Activated CD8-positive, alpha-beta memory T cell treated with anti-CD3 and anti-CD28 coated beads, Interleukin-2, amount 10 ng/mL, durations not matched to agents 7 days and 5 days (primary cell): ENCODE results near the gene PTMS. TPM values are rescaled to one million over a fixed set of nuclear protein-coding genes. Genes with fewer than 3 reads are reported as not detected.
A peak's percentile ranks its signal among the peaks of the same experiment; 100 is the strongest.

Experiments used
- ATAC-seq: fragments of 150-1000 bp; cut with Tn5 transposase; one replicate; pipeline ENCODE4 v1.10.0; 2021; ENCODE audit warnings: moderate library complexity
- CTCF ChIA-PET: fragments of 350-600 bp; sonication (Branson Sonifier 250); formaldehyde crosslinking; loops from one replicate; lab custom pipeline; 2021; ENCODE audit warnings: antibody characterized with exemption; lab: Charles Lee
- DNase-seq: peaks from one replicate; pipeline ENCODE4 v3.0.0-alpha.2; 2020
- H3K27ac Mint-ChIP-seq: one replicate; pipeline ENCODE4 v1.8.0; 2021; ENCODE audit warnings: mild to moderate bottlenecking, mixed read lengths
- H3K27me3 Mint-ChIP-seq: one replicate; pipeline ENCODE4 v1.8.0; 2021; ENCODE audit warnings: mixed read lengths
- H3K36me3 Mint-ChIP-seq: one replicate; pipeline ENCODE4 v1.8.0; 2021; ENCODE audit warnings: mild to moderate bottlenecking, mixed read lengths
- H3K4me1 Mint-ChIP-seq: one replicate; pipeline ENCODE4 v1.8.0; 2021; ENCODE audit warnings: mixed read lengths
- H3K4me3 Mint-ChIP-seq: one replicate; pipeline ENCODE4 v1.8.0; 2021; ENCODE audit warnings: mild to moderate bottlenecking, moderate library complexity, mixed read lengths
- H3K9me3 Mint-ChIP-seq: one replicate; pipeline ENCODE4 v1.8.0; 2022; ENCODE audit warnings: low read depth, mixed read lengths
- total RNA-seq, 2 experiments: library from RNA; stranded (reverse); gene quantifications; one replicate each; pipeline ENCODE4 v1.2.3, GENCODE V29; 2021

Gene PTMS
- total RNA-seq, 2 experiments from 2014 or later = 131 to 142 TPM

GRCh38 chr12:6757028-6757690 lies 9.0 kb upstream of the PTMS start:
- H3K27me3 Mint-ChIP-seq = peaks cover 9% of the 10 kb centered on the region
- H3K27ac Mint-ChIP-seq = no peak overlapping the region
- H3K36me3 Mint-ChIP-seq = no peaks in the 10 kb centered on the region
- DNase-seq (no peak), ATAC-seq (no peak)
- H3K4me1 Mint-ChIP-seq = peaks cover 20% of the 10 kb centered on the region
- H3K4me3 Mint-ChIP-seq = no peak overlapping the region
- no peaks in the 10 kb centered on the region for H3K9me3 Mint-ChIP-seq
- CTCF ChIA-PET = interaction anchor here (1.6 to 9.9 kb wide), 6 partner anchors 9 to 134 kb away, joined by 3 to 120 read pairs (median 53); partner anchors contain the start of genes GPR162, P3H3 and PTMS

- Mint-ChIP-seq H3K27me3 (peaks cover 18% of the 10 kb centered on the region), H3K36me3 (no peaks in the 10 kb centered on the region), H3K4me1 (peaks cover 18% of the 10 kb centered on the region), H3K9me3 (no peaks in the 10 kb centered on the region), H3K4me3 (no peak overlapping the region), H3K27ac (no peak overlapping the region)
- DNase-seq (no peak), ATAC-seq (no peak)
- CTCF ChIA-PET = interaction anchor here (1.6 to 9.9 kb wide), 6 partner anchors 8 to 133 kb away, joined by 3 to 120 read pairs (median 4); partner anchors contain the start of genes GPR162, P3H3 and PTMS
These were observed 7.6 kb upstream of the PTMS start for GRCh38 chr12:6758506-6759095.

GRCh38 chr12:6759741-6760140 lies 6.4 kb upstream of the PTMS start:
- DNase-seq (no peak), ATAC-seq (no peak)
- H3K4me3 Mint-ChIP-seq = no peak overlapping the region
- no peaks in the 10 kb centered on the region for H3K36me3 Mint-ChIP-seq
- H3K4me1 Mint-ChIP-seq = peaks cover 25% of the 10 kb centered on the region
- CTCF ChIA-PET = interaction anchor here (0.8 to 9.9 kb wide), 9 partner anchors 10 to 76 kb away, joined by 3 to 120 read pairs (median 3); partner anchors contain the start of genes GPR162 and P3H3
- H3K9me3 Mint-ChIP-seq = no peaks in the 10 kb centered on the region
- peaks cover 22% of the 10 kb centered on the region for H3K27me3 Mint-ChIP-seq
- H3K27ac Mint-ChIP-seq = no peak overlapping the region

GRCh38 chr12:6763380-6763779 lies 2.8 kb upstream of the PTMS start:
- Mint-ChIP-seq H3K4me1 (peaks cover 40% of the 10 kb centered on the region), H3K27ac (no peak overlapping the region), H3K27me3 (peaks cover 30% of the 10 kb centered on the region), H3K9me3 (no peaks in the 10 kb centered on the region), H3K36me3 (peaks cover 4% of the 10 kb centered on the region), H3K4me3 (no peak overlapping the region)
- DNase-seq = no peak
- CTCF ChIA-PET = interaction anchor here (1.2 to 3.2 kb wide), 4 partner anchors 10 to 17 kb away, joined by 6 to 29 read pairs (median 8); partner anchors contain the start of gene MLF2
- no peak for ATAC-seq

GRCh38 chr12:6764011-6764828 lies 1.9 kb upstream of the PTMS start:
- Mint-ChIP-seq H3K36me3 (peaks cover 4% of the 10 kb centered on the region), H3K9me3 (no peaks in the 10 kb centered on the region), H3K4me1 (peaks cover 40% of the 10 kb centered on the region), H3K27me3 (peaks cover 30% of the 10 kb centered on the region), H3K4me3 (peak overlapping the region; percentile 62), H3K27ac (peak overlapping the region; percentile 39)
- CTCF ChIA-PET = interaction anchor here (1.2 to 6.5 kb wide), 5 partner anchors 10 to 15 kb away, joined by 6 to 108 read pairs (median 29); partner anchors contain the start of gene MLF2
- DNase-seq (peak; percentile 87), ATAC-seq (peak; percentile 82)

- H3K4me1 Mint-ChIP-seq = peaks cover 43% of the 10 kb centered on the region
These were observed 1.0 kb upstream of the PTMS start for GRCh38 chr12:6765048-6765633.

GRCh38 chr12:6766651-6767349 lies 637 bp downstream of the PTMS start:
- peak; percentile 69 for ATAC-seq
- CTCF ChIA-PET = interaction anchor here (0.6 to 6.5 kb wide), 33 partner anchors 9 to 346 kb away, joined by 3 to 108 read pairs (median 4); partner anchors contain the start of genes CDCA3, COPS7A, GPR162 and LPAR5
- DNase-seq = peak; percentile 73
- H3K27me3 Mint-ChIP-seq = peaks cover 26% of the 10 kb centered on the region
- H3K27ac Mint-ChIP-seq = peak overlapping the region; percentile 73
- peak overlapping the region; percentile 77 for H3K4me3 Mint-ChIP-seq
- H3K4me1 Mint-ChIP-seq = peaks cover 53% of the 10 kb centered on the region
- H3K9me3 Mint-ChIP-seq = no peaks in the 10 kb centered on the region
- peaks cover 7% of the 10 kb centered on the region for H3K36me3 Mint-ChIP-seq

More at GRCh38 chr12:6765048-6765633, 1.0 kb upstream of the PTMS start:
- peak overlapping the region; percentile 38 for H3K27ac Mint-ChIP-seq
- CTCF ChIA-PET = interaction anchor here (1.0 to 6.5 kb wide), 5 partner anchors 11 to 348 kb away, joined by 3 to 108 read pairs (median 5); partner anchors contain the start of gene MLF2
- ATAC-seq (no peak), DNase-seq (no peak)
- peak overlapping the region; percentile 71 for H3K4me3 Mint-ChIP-seq
- peaks cover 26% of the 10 kb centered on the region for H3K27me3 Mint-ChIP-seq
- H3K9me3 Mint-ChIP-seq = no peaks in the 10 kb centered on the region
- H3K36me3 Mint-ChIP-seq = peaks cover 4% of the 10 kb centered on the region

- ATAC-seq = no peak
- Mint-ChIP-seq H3K9me3 (no peaks in the 10 kb centered on the region), H3K27ac (peak overlapping the region; percentile 73), H3K4me1 (peaks cover 56% of the 10 kb centered on the region), H3K27me3 (peaks cover 19% of the 10 kb centered on the region), H3K4me3 (peak overlapping the region; percentile 77), H3K36me3 (peaks cover 8% of the 10 kb centered on the region)
- no peak for DNase-seq
- CTCF ChIA-PET = interaction anchor here (0.8 to 6.5 kb wide), 27 partner anchors 9 to 235 kb away, joined by 3 to 108 read pairs (median 5); partner anchors contain the start of genes CDCA3, COPS7A, GPR162 and LPAR5
These were observed 1.5 kb downstream of the PTMS start for GRCh38 chr12:6767353-6768319.

- Mint-ChIP-seq H3K4me3 (peak overlapping the region; percentile 77), H3K27me3 (peaks cover 15% of the 10 kb centered on the region), H3K27ac (no peak overlapping the region), H3K4me1 (peaks cover 56% of the 10 kb centered on the region), H3K36me3 (peaks cover 11% of the 10 kb centered on the region), H3K9me3 (no peaks in the 10 kb centered on the region)
- DNase-seq (no peak), ATAC-seq (no peak)
- CTCF ChIA-PET = interaction anchor here (4.8 to 6.5 kb wide), 2 partner anchors 11 to 15 kb away, joined by 90 to 108 read pairs; partner anchors contain the start of gene MLF2
These were observed 2.3 kb downstream of the PTMS start for GRCh38 chr12:6768437-6768914.

GRCh38 chr12:6768990-6769389 lies 2.8 kb downstream of the PTMS start:
- Mint-ChIP-seq H3K27me3 (peaks cover 14% of the 10 kb centered on the region), H3K27ac (no peak overlapping the region), H3K36me3 (peaks cover 13% of the 10 kb centered on the region), H3K4me1 (peaks cover 52% of the 10 kb centered on the region), H3K9me3 (no peaks in the 10 kb centered on the region), H3K4me3 (peak overlapping the region; percentile 77)
- CTCF ChIA-PET = interaction anchor here (0.6 to 6.5 kb wide), 4 partner anchors 10 to 56 kb away, joined by 3 to 108 read pairs (median 46); partner anchors contain the start of gene MLF2
- ATAC-seq = no peak
- DNase-seq = no peak

GRCh38 chr12:6769666-6770065 lies 3.5 kb downstream of the PTMS start:
- Mint-ChIP-seq H3K27ac (peak overlapping the region; percentile 34), H3K4me3 (no peak overlapping the region), H3K4me1 (peaks cover 46% of the 10 kb centered on the region), H3K36me3 (peaks cover 19% of the 10 kb centered on the region), H3K9me3 (no peaks in the 10 kb centered on the region), H3K27me3 (peaks cover 10% of the 10 kb centered on the region)
- DNase-seq (no peak), ATAC-seq (no peak)
- CTCF ChIA-PET = interaction anchor here (0.6 to 6.5 kb wide), 4 partner anchors 9 to 55 kb away, joined by 3 to 108 read pairs (median 50); partner anchors contain the start of gene MLF2
